ENCODE data around the gene TMEM229B.

GRCh38 chr14:67446371-67447032 lies 42.0 kb downstream of the TMEM229B start:
- TF ChIP-seq POLR2A (IDR thresholded peaks at IDR 0.05; ENCODE audit: low read depth, low read length) (no peak), CTCF (conservative IDR thresholded peaks at IDR 0.05; ENCODE audit: low read depth, low read length) (no peak), FOS (IDR thresholded peaks at IDR 0.05; ENCODE audit: low read depth, low read length) (no peak)
